ENCODE data around the gene COMMD3. TPM values are rescaled to one million over a fixed set of nuclear protein-coding genes. Genes with fewer than 3 reads are reported as not detected.

COMMD3 gene
- total RNA-seq, 1 experiment from 2014 or later, result 35.6 TPM

DNA sequence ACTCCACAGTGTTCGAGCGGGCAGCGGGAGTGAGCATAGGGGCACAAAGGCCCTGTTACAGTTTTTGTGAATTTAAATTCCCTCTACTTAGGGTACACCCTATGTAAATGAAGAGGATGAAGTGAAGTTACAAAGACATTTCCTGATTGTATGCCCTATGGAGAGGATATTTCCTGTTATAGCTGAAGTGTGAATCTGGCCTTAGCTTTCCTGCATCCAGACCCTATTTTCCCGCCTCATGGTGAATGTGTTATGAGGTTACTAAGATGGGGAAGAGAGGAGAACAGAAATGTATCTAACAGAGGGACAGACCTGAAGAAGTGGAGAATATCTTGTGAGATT lies 37.8 kb upstream of the COMMD3 start:
- no TSS peak for BruUV-seq (replicated peaks)
- Histone ChIP-seq H3K27ac (ENCODE audit: low read length) (peak overlapping the region; percentile 79), H3K4me1 (ENCODE audit: control insufficient read depth, insufficient read depth, low read length) (peaks cover 2% of the 10 kb centered on the region; the same call in 1 of the 2 replicates), H3K4me3 (ENCODE audit: low read depth in 2 of 2, low read length in 2 of 2) (peak overlapping the region; percentile 50 to 77), H3K36me3 (ENCODE audit: control insufficient read depth, insufficient read depth, low read length) (no peaks in the 10 kb centered on the region), H3K27me3 (ENCODE audit: control insufficient read depth, insufficient read depth, low read length) (no peaks in the 10 kb centered on the region), H3K9me3 (ENCODE audit: control insufficient read depth, insufficient read depth, low read depth, low read length) (no peaks in the 10 kb centered on the region)
- intact Hi-C loops (cut with micrococcal nuclease; ENCODE audit: unreplicated experiment) (no loop called here), in situ Hi-C loops (cut with HindIII; ENCODE audit: low pct_unique_long_range_greater_than_20kb, low sequenced_read_pairs) (no loop called here)
- ChIA-PET CTCF (no interaction called here), POLR2A (no interaction called here)
- ATAC-seq (peak; percentile 72), DNase-seq (ENCODE audit: low read depth, low spot score) (no peak)
- TF ChIP-seq SIN3A (IDR thresholded peaks at IDR 0.05; ENCODE audit: borderline replicate concordance, insufficient read depth, low read depth, low read length) (no peak), TCF7L2 (IDR thresholded peaks at IDR 0.05; ENCODE audit: low read depth, low read length) (no peak), POLR2AphosphoS5 (IDR thresholded peaks at IDR 0.05; ENCODE audit: low read depth, low read length) (no peak)
- TF ChIP-seq, protein P1, sequence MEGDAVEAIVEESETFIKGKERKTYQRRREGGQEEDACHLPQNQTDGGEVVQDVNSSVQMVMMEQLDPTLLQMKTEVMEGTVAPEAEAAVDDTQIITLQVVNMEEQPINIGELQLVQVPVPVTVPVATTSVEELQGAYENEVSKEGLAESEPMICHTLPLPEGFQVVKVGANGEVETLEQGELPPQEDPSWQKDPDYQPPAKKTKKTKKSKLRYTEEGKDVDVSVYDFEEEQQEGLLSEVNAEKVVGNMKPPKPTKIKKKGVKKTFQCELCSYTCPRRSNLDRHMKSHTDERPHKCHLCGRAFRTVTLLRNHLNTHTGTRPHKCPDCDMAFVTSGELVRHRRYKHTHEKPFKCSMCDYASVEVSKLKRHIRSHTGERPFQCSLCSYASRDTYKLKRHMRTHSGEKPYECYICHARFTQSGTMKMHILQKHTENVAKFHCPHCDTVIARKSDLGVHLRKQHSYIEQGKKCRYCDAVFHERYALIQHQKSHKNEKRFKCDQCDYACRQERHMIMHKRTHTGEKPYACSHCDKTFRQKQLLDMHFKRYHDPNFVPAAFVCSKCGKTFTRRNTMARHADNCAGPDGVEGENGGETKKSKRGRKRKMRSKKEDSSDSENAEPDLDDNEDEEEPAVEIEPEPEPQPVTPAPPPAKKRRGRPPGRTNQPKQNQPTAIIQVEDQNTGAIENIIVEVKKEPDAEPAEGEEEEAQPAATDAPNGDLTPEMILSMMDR (IDR thresholded peaks at IDR 0.05), result no peak
- TF ChIP-seq, protein P2, sequence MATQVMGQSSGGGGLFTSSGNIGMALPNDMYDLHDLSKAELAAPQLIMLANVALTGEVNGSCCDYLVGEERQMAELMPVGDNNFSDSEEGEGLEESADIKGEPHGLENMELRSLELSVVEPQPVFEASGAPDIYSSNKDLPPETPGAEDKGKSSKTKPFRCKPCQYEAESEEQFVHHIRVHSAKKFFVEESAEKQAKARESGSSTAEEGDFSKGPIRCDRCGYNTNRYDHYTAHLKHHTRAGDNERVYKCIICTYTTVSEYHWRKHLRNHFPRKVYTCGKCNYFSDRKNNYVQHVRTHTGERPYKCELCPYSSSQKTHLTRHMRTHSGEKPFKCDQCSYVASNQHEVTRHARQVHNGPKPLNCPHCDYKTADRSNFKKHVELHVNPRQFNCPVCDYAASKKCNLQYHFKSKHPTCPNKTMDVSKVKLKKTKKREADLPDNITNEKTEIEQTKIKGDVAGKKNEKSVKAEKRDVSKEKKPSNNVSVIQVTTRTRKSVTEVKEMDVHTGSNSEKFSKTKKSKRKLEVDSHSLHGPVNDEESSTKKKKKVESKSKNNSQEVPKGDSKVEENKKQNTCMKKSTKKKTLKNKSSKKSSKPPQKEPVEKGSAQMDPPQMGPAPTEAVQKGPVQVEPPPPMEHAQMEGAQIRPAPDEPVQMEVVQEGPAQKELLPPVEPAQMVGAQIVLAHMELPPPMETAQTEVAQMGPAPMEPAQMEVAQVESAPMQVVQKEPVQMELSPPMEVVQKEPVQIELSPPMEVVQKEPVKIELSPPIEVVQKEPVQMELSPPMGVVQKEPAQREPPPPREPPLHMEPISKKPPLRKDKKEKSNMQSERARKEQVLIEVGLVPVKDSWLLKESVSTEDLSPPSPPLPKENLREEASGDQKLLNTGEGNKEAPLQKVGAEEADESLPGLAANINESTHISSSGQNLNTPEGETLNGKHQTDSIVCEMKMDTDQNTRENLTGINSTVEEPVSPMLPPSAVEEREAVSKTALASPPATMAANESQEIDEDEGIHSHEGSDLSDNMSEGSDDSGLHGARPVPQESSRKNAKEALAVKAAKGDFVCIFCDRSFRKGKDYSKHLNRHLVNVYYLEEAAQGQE (IDR thresholded peaks at IDR 0.05; ENCODE audit: insufficient read depth in 1 of 2, low read depth in 2 of 2, low read length in 1 of 2), result no peak

DNA sequence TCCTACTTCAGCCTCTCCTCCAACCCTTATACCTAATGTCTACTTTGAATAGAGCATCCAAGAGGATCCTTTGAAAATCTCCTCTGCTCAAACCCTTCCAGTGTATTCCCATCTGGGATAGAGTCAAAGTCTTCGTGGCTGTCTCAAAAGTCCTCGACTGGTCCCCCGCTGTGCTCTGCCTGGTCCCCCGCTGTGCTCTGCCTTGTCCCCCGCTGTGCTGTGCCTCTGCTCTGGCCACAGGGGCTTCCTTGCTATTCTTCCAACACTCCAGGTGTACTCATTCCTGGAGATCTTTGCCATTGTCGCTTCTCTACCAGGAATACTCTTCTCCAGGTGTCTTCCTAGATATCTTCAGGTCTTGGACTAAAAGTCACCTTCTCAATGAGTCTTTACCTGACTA lies 36.1 kb upstream of the COMMD3 start:
- TF ChIP-seq POLR2AphosphoS5 (IDR thresholded peaks at IDR 0.05; ENCODE audit: low read depth, low read length) (no peak), SIN3A (IDR thresholded peaks at IDR 0.05; ENCODE audit: borderline replicate concordance, insufficient read depth, low read depth, low read length) (no peak), TCF7L2 (IDR thresholded peaks at IDR 0.05; ENCODE audit: low read depth, low read length) (no peak)
- TF ChIP-seq, protein P1 (IDR thresholded peaks at IDR 0.05), result no peak
- TF ChIP-seq, protein P2 (IDR thresholded peaks at IDR 0.05; ENCODE audit: insufficient read depth in 1 of 2, low read depth in 2 of 2, low read length in 1 of 2), result no peak

More for the DNA sequence above, 36.1 kb upstream of the COMMD3 start:
- Histone ChIP-seq H3K4me1 (ENCODE audit: control insufficient read depth, insufficient read depth, low read length) (peaks cover 2% of the 10 kb centered on the region; the same call in 1 of the 2 replicates), H3K36me3 (ENCODE audit: control insufficient read depth, insufficient read depth, low read length) (no peaks in the 10 kb centered on the region), H3K27ac (ENCODE audit: low read length) (no peak overlapping the region), H3K4me3 (ENCODE audit: low read depth in 2 of 2, low read length in 2 of 2) (no peak overlapping the region), H3K27me3 (ENCODE audit: control insufficient read depth, insufficient read depth, low read length) (no peaks in the 10 kb centered on the region), H3K9me3 (ENCODE audit: control insufficient read depth, insufficient read depth, low read depth, low read length) (no peaks in the 10 kb centered on the region)
- ATAC-seq, result no peak
- in situ Hi-C loops (cut with HindIII; ENCODE audit: low pct_unique_long_range_greater_than_20kb, low sequenced_read_pairs) (no loop called here), intact Hi-C loops (cut with micrococcal nuclease; ENCODE audit: unreplicated experiment) (no loop called here)
- CTCF ChIA-PET, result no interaction called here
- POLR2A ChIA-PET, result no interaction called here
- BruUV-seq (replicated peaks), result no TSS peak
- DNase-seq (ENCODE audit: low read depth, low spot score), result no peak
